ENCODE measurements around the gene DSG4.

The DSG4 gene

GRCh38 chr18:31380912-31381311, 4.3 kb downstream of the DSG4 start:
- Histone ChIP-seq H3K4me2 (ENCODE audit: low read depth, low read length) (no peak overlapping the region), H3K27me3 (replicated peaks; ENCODE audit: insufficient read depth, low read length) (no peaks in the 10 kb centered on the region), H3F3A (ENCODE audit: insufficient read depth, low read length) (no peaks in the 10 kb centered on the region), H3K9me2 (replicated peaks; ENCODE audit: insufficient read depth, low read length) (no peaks in the 10 kb centered on the region), H3K36me3 (replicated peaks; ENCODE audit: insufficient read depth, low read length) (no peaks in the 10 kb centered on the region), H2AFZ (ENCODE audit: low read length) (no peak overlapping the region), H3K9me3 (replicated peaks; ENCODE audit: insufficient read depth, low read length) (no peaks in the 10 kb centered on the region), H3K27ac (ENCODE audit: low read length) (no peak overlapping the region), H3K79me2 (ENCODE audit: low read length) (no peaks in the 10 kb centered on the region), H3K4me1 (ENCODE audit: low read length) (no peaks in the 10 kb centered on the region), H3K9ac (ENCODE audit: low read length) (no peak overlapping the region), H4K20me1 (ENCODE audit: insufficient read depth, low read length) (no peaks in the 10 kb centered on the region), H3K4me3 (ENCODE audit: low read length) (no peak overlapping the region)
- DNase-seq: no peak
- TF ChIP-seq EZH2 (optimal IDR thresholded peaks at IDR 0.05; ENCODE audit: low read depth, low read length) (no peak), EZH2phosphoT487 (IDR thresholded peaks at IDR 0.05; ENCODE audit: low read length) (no peak)
- TF ChIP-seq, protein P1, sequence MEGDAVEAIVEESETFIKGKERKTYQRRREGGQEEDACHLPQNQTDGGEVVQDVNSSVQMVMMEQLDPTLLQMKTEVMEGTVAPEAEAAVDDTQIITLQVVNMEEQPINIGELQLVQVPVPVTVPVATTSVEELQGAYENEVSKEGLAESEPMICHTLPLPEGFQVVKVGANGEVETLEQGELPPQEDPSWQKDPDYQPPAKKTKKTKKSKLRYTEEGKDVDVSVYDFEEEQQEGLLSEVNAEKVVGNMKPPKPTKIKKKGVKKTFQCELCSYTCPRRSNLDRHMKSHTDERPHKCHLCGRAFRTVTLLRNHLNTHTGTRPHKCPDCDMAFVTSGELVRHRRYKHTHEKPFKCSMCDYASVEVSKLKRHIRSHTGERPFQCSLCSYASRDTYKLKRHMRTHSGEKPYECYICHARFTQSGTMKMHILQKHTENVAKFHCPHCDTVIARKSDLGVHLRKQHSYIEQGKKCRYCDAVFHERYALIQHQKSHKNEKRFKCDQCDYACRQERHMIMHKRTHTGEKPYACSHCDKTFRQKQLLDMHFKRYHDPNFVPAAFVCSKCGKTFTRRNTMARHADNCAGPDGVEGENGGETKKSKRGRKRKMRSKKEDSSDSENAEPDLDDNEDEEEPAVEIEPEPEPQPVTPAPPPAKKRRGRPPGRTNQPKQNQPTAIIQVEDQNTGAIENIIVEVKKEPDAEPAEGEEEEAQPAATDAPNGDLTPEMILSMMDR (IDR thresholded peaks at IDR 0.05; ENCODE audit: low read length): no peak

GRCh38 chr18:31382107-31382506, 5.5 kb downstream of the DSG4 start:
- TF ChIP-seq, protein P1 (IDR thresholded peaks at IDR 0.05; ENCODE audit: low read length): no peak
- TF ChIP-seq EZH2phosphoT487 (IDR thresholded peaks at IDR 0.05; ENCODE audit: low read length): no peak
- TF ChIP-seq EZH2 (optimal IDR thresholded peaks at IDR 0.05; ENCODE audit: low read depth, low read length): no peak
- Histone ChIP-seq H3K27ac (ENCODE audit: low read length) (no peak overlapping the region), H3K27me3 (replicated peaks; ENCODE audit: insufficient read depth, low read length) (no peaks in the 10 kb centered on the region), H2AFZ (ENCODE audit: low read length) (no peak overlapping the region), H3K9ac (ENCODE audit: low read length) (no peak overlapping the region), H4K20me1 (ENCODE audit: insufficient read depth, low read length) (no peaks in the 10 kb centered on the region), H3F3A (ENCODE audit: insufficient read depth, low read length) (no peaks in the 10 kb centered on the region), H3K4me2 (ENCODE audit: low read depth, low read length) (no peak overlapping the region), H3K36me3 (replicated peaks; ENCODE audit: insufficient read depth, low read length) (no peaks in the 10 kb centered on the region), H3K4me1 (ENCODE audit: low read length) (no peaks in the 10 kb centered on the region), H3K4me3 (ENCODE audit: low read length) (no peak overlapping the region), H3K9me3 (replicated peaks; ENCODE audit: insufficient read depth, low read length) (no peaks in the 10 kb centered on the region), H3K9me2 (replicated peaks; ENCODE audit: insufficient read depth, low read length) (no peaks in the 10 kb centered on the region), H3K79me2 (ENCODE audit: low read length) (no peaks in the 10 kb centered on the region)
- DNase-seq: no peak

DNA sequence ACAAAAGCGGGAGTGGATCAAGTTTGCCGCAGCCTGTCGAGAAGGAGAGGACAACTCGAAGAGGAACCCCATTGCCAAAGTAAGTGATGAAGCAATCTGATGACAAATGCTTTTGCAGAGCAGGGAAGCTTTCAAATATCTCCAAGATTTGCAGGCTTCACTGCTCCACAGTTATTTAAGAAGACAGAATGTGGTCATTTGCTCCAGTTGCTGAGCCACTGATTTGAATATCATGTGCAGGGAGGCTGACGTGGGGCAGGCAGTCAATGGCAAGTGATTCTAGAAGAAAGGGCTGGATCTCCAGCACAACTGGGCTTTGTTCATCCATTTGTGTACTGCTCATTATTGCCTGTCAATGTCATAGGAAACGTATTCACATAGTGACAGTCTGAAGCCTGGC, 10.2 kb downstream of the DSG4 start:
- Histone ChIP-seq H3F3A (ENCODE audit: insufficient read depth, low read length) (no peaks in the 10 kb centered on the region), H3K36me3 (replicated peaks; ENCODE audit: insufficient read depth, low read length) (no peaks in the 10 kb centered on the region), H3K9me2 (replicated peaks; ENCODE audit: insufficient read depth, low read length) (no peaks in the 10 kb centered on the region), H3K9me3 (replicated peaks; ENCODE audit: insufficient read depth, low read length) (no peaks in the 10 kb centered on the region), H4K20me1 (ENCODE audit: insufficient read depth, low read length) (no peaks in the 10 kb centered on the region), H3K27me3 (replicated peaks; ENCODE audit: insufficient read depth, low read length) (no peaks in the 10 kb centered on the region), H3K9ac (ENCODE audit: low read length) (no peak overlapping the region), H3K4me1 (ENCODE audit: low read length) (no peaks in the 10 kb centered on the region), H3K4me2 (ENCODE audit: low read depth, low read length) (no peak overlapping the region), H3K79me2 (ENCODE audit: low read length) (no peaks in the 10 kb centered on the region), H3K27ac (ENCODE audit: low read length) (no peak overlapping the region), H2AFZ (ENCODE audit: low read length) (no peak overlapping the region), H3K4me3 (ENCODE audit: low read length) (no peak overlapping the region)
- DNase-seq: no peak
- TF ChIP-seq EZH2phosphoT487 (IDR thresholded peaks at IDR 0.05; ENCODE audit: low read length): no peak
- TF ChIP-seq, protein P1 (IDR thresholded peaks at IDR 0.05; ENCODE audit: low read length): no peak
- TF ChIP-seq EZH2 (optimal IDR thresholded peaks at IDR 0.05; ENCODE audit: low read depth, low read length): no peak
